HG03060 (cell line): ENCODE results near the gene MAST2.
"Not testable (repeated sequence)": the region's sequence is repeated elsewhere in the genome, so short reads cannot be mapped to it uniquely, and the experiment has no call there.

Source experiments
- ATAC-seq: cut with Tn5 transposase; IDR thresholded peaks from one replicate; pipeline ENCODE4 v1.9.1; 2021; ENCODE audit warnings: low read depth, moderate number of reproducible peaks; ENCODE audit not compliant: unreplicated experiment

MAST2 gene

DNA sequence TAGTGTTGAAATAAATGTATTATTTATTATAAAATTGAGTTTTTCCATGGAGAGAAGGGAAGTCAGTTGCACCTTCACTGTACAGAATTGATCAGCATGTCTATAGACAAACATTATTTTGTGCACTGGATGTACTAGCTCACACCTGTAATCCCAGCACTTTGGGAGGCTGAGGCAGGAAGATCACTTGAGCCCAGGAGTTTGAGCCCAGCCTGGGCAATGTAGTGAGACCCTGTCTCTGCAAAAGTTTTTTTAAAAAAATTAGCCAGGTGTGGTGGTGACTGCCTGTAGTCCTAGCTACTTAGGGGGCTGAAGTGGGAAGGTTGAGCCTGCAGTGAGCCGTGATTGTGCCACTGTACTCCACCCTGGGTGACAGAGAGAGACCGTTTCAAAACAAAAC, 87.7 kb downstream of the MAST2 start:
- ATAC-seq, result no peak

DNA sequence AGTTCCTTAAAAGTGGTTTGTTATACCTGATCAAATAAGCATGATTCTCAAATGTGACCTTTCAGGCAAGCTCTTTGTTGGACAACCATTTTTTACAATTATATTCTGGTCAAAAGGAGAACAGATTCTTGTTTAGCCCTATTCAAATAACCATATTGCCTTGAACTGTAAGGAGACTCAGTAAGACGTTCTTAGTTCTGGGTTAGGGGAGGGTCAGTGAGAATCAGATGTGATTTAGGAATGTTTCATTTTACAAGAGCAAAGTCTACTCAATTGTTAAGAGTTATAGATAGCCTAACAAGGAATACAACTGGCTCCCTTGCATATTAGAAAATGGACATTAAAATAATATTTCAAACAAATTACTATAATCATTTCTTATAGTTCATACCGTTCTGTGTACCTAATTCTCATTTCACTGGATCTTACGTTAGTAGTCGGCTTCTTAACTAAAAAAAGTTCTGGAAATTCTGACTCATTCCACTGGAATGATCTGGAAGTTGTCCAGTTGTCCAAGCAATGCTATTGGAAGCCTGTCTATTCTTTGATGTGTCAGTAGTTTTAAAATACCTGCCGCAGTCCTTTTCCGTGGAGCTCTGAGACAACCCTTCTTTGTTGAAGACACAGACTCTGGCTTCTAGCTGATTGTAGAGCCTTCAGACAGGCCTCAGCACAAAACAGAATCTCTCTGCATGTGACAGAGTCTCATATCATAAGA, 88.8 kb downstream of the MAST2 start:
- no peak for ATAC-seq

DNA sequence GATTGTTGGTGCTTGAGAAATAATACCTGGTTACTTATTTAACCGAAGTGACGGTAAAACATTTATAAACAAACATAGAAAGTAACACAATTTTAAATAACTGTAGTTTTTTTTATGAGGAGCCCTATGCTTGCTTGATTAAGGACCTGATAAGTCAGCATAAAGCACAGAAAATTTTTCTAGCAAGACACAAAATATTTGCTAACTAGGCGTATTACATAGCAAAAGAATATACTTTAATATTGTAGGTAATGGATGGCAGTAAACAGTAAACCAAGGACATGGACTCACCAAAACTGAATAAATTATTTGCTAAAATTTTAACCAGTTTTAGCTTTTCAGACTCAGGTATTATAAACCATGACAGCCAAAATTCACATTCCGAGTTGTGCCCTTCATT, 90.9 kb downstream of the MAST2 start:
- ATAC-seq, result no peak

DNA sequence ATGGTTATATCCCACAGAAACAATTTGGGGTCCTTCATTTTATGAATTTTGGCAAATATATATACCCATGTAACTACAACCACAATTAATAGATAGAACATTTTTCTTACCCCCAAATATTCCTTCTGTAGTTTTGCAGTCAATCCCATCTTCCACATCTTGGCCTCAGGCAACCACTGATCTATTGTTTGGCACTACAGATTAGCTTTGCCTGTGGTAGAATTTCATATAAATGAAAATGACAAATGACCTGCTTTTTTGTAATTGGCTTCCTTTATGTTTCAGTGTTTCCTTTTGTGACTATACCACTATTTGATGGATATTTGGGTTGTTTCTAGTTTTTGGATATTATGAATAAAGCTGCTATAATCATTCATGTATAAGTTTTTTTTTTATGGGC, 91.5 kb downstream of the MAST2 start:
- ATAC-seq, result no peak

DNA sequence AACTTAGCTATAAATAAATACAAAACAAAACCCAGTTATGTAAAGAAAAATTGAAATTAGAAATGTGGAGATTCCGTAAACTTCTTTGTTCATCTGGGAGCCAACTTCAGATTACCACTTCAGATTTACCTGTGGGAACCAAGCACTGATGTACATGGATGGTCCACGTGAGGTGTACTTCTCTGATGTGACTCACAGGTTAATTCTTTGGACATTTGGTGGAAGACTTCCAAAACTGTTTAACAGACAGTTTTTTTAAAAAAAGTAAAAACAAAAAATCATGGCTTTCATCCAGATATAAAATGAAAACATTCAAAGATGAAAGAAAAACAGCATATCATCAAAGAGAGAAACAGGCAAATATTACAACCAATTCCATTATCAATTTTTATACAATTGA, 92.0 kb downstream of the MAST2 start:
- no peak for ATAC-seq

DNA sequence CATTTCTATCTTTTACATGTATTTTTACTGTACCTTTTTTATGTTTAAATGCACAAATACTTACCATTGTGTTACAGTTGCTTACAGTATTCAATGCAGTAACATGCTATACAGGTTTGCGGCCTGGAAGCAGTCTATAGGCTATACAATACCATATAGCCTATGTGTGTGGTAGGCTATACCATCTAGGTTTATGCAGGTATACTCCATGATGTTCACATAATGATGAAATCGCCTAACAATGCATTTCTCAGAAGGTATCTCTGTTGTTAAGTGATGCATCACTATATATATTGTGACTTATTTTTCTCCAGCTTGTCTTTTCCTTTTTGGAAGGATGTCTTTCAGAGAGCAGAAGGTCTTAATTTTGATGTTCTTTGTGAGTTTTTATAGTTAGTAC, 103.5 kb downstream of the MAST2 start:
- no peak for ATAC-seq

DNA sequence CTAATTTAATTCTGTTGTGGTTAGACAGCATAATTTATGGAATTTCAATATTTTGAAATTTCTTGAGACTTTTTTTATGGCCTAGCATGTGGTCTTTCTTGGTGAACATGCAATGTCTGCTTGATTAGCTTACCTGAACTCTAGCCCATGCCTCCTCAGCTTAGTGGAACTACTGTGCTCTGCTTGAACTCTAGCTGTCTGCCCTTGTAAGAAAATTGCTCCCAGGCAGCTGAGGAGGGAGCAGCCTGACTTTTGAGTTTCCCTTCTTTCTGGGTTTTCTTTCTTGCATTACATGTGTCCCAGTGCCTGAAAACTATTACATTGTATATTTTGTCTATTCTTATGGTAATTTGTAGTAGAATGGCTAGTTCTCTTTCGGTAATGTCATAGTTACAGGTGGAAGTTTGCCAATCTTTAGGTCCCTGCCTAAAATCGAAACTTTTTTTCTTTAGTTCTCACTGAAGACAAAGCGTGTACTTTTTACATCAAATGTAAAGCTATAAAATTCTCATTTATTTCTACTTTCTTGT, 105.3 kb downstream of the MAST2 start:
- ATAC-seq, result no peak

DNA sequence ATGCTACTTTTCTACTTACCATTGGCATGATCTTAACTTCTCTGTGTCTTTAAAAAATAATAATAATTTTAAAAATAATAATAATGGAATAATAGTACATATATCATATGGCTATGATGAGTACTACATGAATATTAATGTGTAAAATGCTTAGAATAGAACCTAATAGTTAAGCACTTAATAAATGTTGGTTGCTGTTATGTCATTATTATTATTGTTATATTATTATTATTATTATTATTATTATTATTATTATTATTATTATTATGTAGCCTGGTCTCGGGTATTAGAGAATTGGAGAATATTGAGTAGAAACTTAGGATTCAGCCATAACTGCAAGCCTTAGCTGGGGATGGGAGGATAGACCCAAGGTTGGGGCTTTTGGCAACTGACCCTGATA, 108.2 kb downstream of the MAST2 start:
- no peak for ATAC-seq

DNA sequence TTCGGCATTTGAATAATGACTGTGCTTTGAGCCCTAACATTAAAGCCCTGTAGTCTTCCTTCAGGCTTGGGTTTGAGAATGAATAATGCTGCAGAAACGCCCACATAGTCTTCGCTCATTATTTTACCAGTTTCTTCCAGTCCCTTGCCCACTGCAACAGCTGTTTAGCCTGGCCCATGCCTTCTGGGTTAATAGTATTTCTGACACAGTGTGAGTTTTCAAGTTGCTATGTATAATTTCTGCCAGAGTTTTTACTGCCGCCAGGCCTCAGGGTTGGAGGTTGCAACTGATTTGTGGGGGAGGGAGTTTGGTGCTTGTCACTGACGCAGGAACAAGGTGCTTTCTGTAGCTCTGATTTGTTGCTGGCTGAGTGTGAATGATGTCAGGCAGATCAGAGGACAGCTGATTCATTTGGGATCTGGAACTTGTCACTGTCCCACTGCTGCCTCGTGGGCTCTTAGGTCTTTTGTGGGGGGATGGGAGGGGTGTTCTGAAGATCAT, 109.8 kb downstream of the MAST2 start:
- no peak for ATAC-seq

DNA sequence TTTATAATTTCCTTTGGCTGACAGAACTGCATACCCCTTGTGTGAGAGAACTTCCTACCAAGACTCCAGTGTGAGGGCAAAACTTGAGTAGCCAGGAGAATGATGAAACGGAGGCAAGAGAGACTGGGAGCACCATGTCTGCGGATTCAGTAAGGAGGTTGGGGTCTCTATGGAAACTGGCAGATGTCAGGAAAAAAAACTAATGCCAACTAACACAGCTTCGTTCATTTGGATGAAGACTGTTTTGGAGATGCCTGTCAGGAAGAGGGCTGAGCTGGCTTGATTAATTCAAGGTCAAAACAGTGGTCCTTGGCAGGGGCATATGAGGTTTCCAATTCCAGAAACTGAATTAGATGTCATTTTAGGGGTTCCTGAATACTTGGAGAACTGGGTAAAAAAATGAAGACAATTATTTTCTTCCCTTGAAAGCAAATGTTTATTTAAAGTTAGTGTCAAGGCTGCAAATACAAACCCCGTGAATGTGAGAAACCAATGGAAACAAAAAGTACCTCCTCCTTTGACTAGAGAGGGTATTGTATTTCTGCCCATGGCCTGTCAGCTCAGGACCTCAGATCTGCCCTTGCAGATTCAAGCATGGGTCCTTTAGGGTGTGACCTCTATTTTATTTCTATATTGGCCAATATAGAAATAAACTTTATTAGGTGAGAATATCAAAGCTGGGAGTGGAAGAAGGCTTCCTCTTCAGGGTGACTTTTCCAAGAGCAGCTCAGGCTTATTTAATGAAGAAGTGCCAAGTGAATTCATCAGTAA, 110.5 kb downstream of the MAST2 start:
- ATAC-seq, result no peak

DNA sequence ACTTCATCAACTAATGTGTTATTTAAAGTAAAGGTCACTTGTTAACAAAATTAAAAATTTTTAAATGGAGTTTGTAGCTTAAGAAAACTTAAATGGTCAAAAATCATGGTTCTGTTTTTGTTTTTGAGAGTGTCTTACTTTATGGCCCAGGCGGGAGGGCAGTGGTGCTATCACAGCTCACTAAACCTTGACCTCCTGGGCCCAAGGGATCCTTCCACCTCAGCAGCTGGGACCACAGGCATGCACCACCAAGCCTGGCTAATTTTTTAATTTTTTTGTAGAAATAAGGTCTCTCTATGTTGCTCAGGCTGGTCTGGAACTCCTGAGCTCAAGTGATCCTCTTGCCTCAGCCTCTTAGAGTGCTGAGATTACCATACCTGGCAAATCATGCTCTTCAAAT, 111.4 kb downstream of the MAST2 start:
- no peak for ATAC-seq

DNA sequence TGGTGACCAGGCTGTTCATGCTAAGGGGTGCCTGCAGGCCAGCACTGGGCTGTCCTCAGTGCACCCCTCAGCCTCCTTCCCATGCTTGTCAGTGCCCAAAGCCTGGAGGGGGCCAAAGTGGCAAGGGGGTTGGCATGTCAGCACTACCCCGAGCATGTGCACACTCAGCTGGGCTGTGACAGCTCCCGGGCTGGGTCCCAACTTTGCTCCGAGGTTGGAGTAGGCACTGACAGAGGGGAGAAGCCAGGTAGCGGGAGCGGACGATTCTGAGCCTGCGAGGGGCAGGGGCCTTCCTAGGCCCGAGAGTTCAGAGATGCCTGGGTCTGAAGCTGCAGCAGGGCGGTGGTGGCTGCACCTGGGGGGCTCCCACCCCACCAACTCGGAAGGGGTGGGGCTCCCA, 119.0 kb downstream of the MAST2 start:
- ATAC-seq, result no peak

DNA sequence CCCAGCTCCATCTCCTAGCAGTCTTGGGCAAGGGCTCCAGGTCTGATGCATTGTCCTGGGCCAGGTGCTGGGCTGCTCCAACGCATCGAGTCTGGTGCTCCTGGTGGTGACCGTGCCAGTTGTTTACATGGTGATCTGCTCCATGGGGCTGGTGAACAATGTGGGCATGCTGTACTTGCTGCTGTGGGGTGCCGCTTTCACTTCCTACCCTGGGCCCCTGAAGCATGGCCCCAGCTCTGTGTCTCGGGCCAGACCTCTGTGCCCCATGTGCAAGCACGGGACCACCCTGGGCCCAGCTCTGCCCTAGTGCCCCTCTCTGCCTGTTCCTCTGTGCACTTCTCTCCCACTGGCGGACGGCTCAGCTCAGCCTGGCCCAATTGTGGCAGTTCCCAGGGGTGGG, 119.4 kb downstream of the MAST2 start:
- ATAC-seq, result no peak

DNA sequence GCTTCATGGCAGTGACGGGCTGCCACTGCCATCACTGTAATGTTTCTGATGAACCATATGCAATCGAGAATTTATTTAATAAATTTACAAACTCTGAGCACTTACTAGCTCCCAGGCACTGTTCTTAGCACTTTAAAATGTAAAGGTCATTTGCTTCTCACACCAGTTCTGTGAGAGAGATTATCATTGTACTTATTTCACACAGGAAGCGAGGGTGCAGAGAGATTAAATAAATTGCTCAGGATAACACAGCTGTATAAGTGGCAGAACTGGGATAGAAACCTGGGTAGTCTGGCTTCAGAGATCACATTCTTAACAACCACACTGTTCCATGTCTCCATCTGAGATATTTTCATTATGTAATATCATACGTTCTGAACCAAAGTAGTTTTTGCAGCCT, 119.9 kb downstream of the MAST2 start:
- no peak for ATAC-seq

DNA sequence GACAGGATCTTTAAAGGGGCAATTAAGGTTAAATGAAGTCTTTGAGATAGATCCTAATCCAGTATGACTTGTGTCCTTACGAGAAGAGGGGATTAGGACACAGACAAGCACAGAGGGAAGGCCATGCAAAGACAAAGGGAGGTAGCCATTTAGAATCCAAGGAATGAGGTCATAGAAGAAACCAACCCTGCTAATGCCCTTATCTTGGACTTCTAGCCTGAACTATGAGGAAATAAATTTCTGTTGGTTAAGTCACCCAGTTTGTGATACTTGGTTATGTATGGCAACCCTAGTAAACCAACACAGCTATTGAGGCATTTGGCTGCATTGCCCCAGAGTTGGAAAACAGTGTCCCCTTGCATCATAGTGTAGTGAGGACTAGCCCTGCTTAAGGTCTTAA, 121.3 kb downstream of the MAST2 start:
- no peak for ATAC-seq

DNA sequence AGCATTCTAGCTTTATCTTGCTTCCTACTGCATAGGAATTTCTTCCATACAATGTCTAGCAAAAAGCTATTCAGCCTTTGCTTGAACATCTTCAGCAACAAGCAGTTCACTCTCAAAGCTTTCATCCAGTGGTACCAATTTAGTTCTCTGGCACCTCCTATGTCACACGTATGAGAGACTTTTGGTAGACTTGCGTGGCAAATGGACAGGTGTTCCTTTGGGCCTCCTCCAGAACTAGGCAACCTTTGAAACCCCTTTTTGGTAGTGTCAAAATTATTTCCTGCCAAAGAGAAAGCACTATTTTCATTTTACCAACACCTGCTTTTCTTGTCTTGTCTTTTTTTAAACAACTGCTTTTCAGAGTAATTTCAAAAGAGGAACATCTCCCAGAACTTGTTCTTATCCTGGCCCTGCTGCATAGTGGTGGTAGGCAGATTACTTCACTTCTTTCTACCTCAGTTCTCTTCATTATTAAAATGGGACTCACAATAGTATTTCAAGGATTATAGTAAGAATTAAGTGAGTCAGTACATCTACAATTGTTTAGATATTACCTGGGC, 122.4 kb downstream of the MAST2 start:
- ATAC-seq, result no peak

DNA sequence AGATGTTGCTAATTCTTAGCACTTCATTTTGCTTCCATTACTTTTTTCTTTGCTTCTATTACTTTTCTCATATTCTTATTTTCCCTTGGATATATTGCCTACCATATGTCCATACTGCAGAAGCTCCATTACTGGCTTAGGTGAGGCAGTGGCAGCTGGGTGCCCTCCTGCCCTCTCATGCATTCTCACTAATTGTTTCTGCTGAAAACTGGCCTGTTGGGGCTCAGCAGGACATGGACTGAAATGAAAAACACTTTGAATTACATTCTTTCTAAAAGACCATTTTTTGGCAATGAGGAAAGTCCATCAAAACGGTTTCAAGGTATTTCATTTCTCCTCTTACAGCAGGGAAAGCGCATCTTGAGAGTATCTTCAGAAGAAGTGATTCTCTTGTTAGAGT, 122.9 kb downstream of the MAST2 start:
- no peak for ATAC-seq

DNA sequence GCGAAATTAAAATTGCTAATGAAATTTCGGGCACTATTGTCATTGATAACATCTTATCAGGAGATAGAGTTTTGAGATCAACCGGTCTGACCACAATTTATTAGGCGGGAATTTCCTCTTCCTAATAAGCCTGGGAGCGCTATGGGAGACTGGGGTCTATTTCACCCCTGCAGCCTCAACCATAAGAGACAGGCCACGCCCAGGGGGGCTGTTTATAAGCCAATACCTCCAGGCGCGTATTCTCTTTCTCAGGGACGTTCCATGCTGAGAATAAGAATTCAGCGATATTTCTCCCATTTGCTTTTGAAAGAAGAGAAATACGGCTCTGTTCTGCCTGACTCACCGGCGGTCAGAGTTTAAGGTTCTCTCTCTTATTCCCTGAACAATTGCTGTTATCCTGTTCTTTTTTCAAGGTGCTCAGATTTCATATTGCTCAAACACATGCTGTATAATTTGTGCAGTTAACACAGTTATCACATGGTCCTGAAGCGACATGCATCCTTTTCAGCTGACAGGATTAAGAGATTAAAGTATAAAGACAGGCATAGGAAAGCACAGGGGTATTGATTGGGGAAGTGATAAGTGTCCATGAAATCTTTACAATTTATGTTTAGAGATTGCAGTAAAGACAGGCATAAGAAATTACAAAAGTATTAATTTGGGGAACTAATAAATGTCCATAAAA, 124.0 kb downstream of the MAST2 start:
- not testable (repeated sequence) for ATAC-seq

DNA sequence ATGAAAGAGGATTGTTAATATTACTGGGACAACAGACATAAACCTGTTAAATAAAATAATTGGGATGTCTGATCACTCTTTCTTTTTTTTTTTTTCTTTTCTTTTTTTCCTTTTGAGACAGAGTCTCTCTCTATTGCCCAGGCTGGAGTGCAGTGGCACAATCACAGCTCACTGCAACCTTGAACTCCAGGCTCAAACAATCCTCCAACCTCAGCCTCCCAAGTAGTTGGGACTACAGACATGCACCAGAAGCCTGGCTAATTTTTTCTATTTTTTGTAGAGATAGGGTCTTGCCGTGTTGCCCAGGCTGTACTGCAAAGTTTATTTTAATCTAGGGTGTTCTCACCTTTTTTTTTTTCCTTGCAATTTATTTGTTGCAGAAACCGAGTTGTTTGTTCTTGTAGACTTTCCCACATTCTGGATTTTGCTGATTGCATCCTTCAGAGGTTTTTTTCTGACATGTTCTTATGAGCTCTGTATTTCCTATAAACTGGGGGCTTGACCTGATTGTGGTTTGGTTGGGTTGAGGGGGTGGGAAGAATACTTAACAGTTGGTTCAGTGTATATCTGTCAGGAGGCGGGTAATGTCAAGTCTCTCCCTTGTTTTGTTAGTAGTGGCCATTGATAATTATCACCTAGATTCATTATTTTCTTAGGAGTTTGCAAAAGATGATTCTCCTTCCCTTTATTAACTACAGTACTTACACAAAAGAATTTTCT, 125.2 kb downstream of the MAST2 start:
- no peak for ATAC-seq

DNA sequence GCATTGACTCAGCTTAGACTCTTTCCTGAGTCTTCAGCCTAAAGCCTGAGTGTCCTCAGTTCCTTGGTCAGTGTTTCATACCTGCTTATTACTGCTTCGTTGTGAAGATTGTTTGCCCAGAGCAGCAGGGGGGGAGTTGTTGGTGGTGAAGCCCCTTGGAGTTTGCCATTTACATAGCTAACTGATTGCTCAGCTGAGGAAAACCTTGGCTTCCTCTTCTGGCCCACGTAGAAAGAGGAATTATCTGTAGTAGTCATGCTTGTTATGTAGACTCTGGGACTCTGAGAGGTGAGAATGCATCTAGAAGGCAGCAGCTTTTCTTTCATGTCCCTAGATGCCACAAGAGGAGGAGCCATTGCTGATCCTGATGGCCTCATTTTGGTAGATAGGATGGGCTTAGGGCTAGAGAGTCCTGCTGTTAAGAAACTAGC, 125.9 kb downstream of the MAST2 start:
- no peak for ATAC-seq
